Stomach smooth muscle (tissue), 2 donors: ENCODE data around the gene TGFBR1.

Experiments
- H3K27ac ChIP-seq: one replicate; pipeline ENCODE4 v1.7.0; 2013; ENCODE audit warnings: mild to moderate bottlenecking, low read length, inconsistent platforms
- H3K27me3 ChIP-seq, 2 donors: one replicate each; pipeline ENCODE4 v1.7.0; 2013; ENCODE audit warnings: low read length in 2 of 2; ENCODE audit not compliant: insufficient read depth in 2 of 2, control insufficient read depth in 1 of 2
- H3K36me3 ChIP-seq, 2 donors: one replicate each; pipeline ENCODE4 v1.7.0; 2013; ENCODE audit warnings: low read length in 2 of 2; ENCODE audit not compliant: control insufficient read depth in 2 of 2, insufficient read depth in 2 of 2
- H3K4me1 ChIP-seq: one replicate; pipeline ENCODE4 v1.7.0; 2013; ENCODE audit warnings: low read length; ENCODE audit not compliant: control insufficient read depth, insufficient read depth
- H3K4me3 ChIP-seq, 2 donors: one replicate each; pipeline ENCODE4 v1.7.0; 2013; ENCODE audit warnings: low read length in 2 of 2
- H3K9ac ChIP-seq, 2 donors: one replicate each; pipeline ENCODE4 v1.7.0; 2013; ENCODE audit warnings: low read length in 2 of 2, mild to moderate bottlenecking in 1 of 2
- H3K9me3 ChIP-seq, 2 donors: one replicate each; pipeline ENCODE4 v1.7.0; 2013; ENCODE audit warnings: low read length in 2 of 2; ENCODE audit not compliant: control insufficient read depth in 2 of 2
- donor health status: healthy.
- donor health status: Pancreatic carcinoma.

Gene TGFBR1

DNA sequence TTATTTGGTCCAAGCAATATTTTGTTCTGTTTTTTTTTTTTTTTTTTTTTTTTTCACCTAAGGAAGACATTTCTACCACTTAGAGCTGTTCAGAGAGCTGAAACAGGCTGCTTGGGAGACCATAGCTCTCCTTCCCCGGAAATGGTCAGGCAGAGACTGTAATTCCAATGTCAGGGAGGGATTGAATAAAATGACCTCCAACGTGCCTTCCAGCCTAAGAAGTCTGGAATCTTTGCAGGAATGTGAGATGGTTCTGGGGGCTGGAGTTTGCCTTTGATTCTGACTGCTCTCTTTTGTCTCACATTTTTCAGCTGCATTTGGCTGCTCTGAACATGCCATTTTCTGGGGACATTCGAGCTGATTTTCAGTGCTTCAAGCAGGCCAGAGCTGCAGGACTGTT, 38.3 kb upstream of the TGFBR1 start:
- H3K36me3 ChIP-seq, result peaks cover 63 to 64% of the 10 kb centered on the region in 2 donors
- H3K9ac ChIP-seq, result no peak overlapping the region
- no peak overlapping the region for H3K27ac ChIP-seq

DNA sequence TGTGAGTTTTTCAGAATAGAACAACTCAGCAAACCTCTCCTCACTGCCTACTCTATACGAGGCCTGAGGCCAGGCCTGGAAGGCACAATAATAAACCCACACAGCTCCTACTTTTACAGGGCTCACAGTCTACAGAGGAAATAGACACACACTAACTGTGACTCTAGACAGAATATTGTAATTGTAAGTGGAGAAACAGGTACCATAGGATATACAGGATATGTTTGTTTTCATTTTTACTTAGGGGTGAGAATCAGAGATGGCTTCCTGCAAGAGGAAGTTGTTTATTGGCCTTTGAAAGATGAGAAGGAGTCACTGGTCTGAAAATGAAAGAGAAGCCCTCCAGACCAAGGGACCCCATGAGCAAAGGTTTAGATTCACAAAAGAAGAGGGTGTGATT, 35.8 kb upstream of the TGFBR1 start:
- H3K36me3 ChIP-seq, result peaks cover 38 to 43% of the 10 kb centered on the region in 2 donors
- no peaks in the 10 kb centered on the region for H3K4me1 ChIP-seq
- H3K27ac ChIP-seq, result no peak overlapping the region
- no peak overlapping the region for H3K4me3 ChIP-seq
- no peaks in the 10 kb centered on the region for H3K27me3 ChIP-seq
- H3K9me3 ChIP-seq, result no peaks in the 10 kb centered on the region
- H3K9ac ChIP-seq, result no peak overlapping the region

More for the DNA sequence above, 38.3 kb upstream of the TGFBR1 start:
- no peaks in the 10 kb centered on the region for H3K9me3 ChIP-seq
- no peaks in the 10 kb centered on the region for H3K27me3 ChIP-seq
- no peaks in the 10 kb centered on the region for H3K4me1 ChIP-seq
- H3K4me3 ChIP-seq, result no peak overlapping the region

DNA sequence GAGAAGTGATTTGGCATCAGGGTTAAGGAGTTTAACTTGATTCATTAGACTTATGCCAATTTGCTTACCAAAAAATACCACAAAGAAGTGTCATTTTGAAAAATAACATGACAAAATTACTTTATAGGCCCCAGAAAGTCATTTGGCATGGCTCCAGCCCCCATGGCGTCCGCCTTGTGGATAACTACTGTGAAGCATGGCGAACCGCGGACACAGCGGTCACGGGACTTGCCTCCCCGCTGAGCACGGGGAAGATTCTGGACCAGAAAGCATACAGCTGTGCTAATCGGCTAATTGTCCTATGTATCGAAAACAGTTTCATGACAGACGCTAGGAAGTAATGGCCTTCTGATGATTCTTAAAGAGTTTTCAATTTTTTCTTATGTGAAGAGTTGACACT, 35.4 kb upstream of the TGFBR1 start:
- H3K4me1 ChIP-seq, result no peaks in the 10 kb centered on the region
- H3K27me3 ChIP-seq, result no peaks in the 10 kb centered on the region
- no peak overlapping the region for H3K27ac ChIP-seq
- no peak overlapping the region for H3K9ac ChIP-seq
- H3K36me3 ChIP-seq, result peaks cover 33 to 39% of the 10 kb centered on the region in 2 donors
- no peak overlapping the region for H3K4me3 ChIP-seq
- no peaks in the 10 kb centered on the region for H3K9me3 ChIP-seq

DNA sequence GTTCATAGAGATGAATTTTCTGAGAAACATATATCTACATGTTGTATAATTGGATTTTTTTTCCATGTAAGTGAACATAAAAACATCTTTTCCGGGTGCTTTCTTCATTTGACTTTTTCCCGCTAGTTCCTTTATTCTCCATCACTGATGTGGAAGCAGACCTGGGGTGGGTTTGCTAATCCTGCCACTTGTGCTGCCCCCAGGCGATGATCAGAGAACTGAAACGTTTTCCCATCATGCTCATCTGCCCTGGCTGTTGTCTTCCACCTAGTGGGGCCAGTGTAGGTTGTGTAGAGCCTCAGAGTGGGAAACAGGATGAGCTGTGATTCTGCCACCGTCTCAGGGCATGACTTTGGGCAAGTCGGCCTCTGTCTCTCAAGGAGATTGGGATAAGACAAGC, 34.2 kb upstream of the TGFBR1 start:
- no peak overlapping the region for H3K4me3 ChIP-seq
- peaks cover 27 to 29% of the 10 kb centered on the region in 2 donors for H3K36me3 ChIP-seq
- no peaks in the 10 kb centered on the region for H3K9me3 ChIP-seq
- H3K9ac ChIP-seq, result no peak overlapping the region
- no peaks in the 10 kb centered on the region for H3K27me3 ChIP-seq
- no peaks in the 10 kb centered on the region for H3K4me1 ChIP-seq
- no peak overlapping the region for H3K27ac ChIP-seq

DNA sequence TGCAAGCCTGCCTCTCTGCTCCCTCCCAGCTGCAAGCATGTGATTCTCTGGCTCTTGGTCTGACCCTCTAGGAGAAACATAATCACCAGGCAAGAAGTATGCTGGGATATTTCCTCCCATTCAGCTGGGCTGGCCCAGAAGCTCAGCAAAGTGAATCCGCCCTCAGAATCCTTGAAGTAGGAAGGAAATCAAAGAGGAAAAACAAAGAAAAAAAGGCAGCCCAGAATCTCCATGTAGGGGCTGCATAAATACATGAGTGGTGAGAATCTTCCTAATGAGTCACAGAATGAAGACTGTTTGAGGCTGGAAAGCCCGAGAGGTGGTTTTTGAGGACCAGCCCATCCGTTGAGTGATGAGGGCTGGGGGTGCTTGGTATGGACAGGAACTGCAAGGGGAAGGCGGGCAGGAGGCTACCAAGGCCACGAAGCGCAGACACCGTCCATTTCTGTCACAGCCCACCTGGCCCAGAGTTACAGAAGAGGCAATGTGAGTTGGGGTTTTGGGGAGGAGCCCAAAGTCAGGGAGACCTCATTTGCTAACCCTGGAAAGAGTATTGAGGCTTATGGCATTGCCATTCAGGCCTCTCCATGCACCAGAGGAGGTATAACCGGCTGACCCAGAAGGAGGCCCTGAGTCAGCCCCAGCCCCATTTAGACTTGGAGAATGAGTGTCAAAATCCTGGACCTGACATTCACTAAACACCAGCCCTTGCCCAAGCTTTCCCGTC, 33.4 kb upstream of the TGFBR1 start:
- H3K4me1 ChIP-seq, result no peaks in the 10 kb centered on the region
- peak overlapping the region; percentile 37 for H3K27ac ChIP-seq
- peaks cover 25 to 27% of the 10 kb centered on the region in 2 donors for H3K36me3 ChIP-seq
- H3K4me3 ChIP-seq, result no peak overlapping the region
- no peaks in the 10 kb centered on the region for H3K9me3 ChIP-seq
- no peak overlapping the region for H3K9ac ChIP-seq
- H3K27me3 ChIP-seq, result no peaks in the 10 kb centered on the region

DNA sequence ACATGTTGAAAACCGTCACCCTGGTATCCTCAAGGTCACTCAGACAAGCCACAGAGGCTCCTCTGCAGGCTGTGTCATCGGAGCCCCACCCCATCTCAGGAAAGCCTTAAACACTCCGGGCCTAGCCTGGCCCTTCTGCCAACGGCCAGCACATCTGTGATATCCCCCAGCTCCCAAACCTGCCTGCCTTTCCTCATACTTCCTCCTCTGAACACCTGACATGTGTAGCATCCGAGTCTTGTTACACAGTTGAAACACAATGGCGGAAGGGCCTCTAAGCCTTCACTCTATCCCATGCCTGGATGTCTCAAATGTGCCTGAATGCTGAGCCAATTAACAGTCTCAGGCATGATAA, 32.9 kb upstream of the TGFBR1 start:
- H3K9me3 ChIP-seq, result no peaks in the 10 kb centered on the region
- H3K9ac ChIP-seq, result no peak overlapping the region
- peak overlapping the region; percentile 37 for H3K27ac ChIP-seq
- no peaks in the 10 kb centered on the region for H3K27me3 ChIP-seq
- no peaks in the 10 kb centered on the region for H3K4me1 ChIP-seq
- no peak overlapping the region for H3K4me3 ChIP-seq
- H3K36me3 ChIP-seq, result peaks cover 20 to 24% of the 10 kb centered on the region in 2 donors

DNA sequence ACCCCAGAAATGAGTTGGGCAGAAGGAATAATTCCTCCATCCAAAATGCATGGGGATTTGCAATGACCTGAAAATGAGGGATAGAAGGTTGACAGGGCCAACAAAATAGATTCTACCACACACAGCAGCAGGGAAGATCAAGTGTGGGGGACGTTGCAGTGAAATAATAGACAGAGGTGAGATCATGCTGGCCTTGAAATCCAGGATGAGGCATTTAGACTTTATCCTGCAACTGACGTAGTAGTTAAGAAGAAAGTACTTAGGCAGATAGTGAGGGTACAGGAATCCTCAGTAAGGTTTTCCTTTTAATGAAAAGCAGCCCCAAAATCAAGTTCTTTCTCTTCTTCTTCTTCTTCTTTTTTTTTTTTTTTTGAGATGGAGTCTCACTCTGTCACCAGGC, 31.6 kb upstream of the TGFBR1 start:
- Histone ChIP-seq H3K27ac (no peak overlapping the region), H3K9me3 (no peaks in the 10 kb centered on the region), H3K9ac (no peak overlapping the region), H3K36me3 (peaks cover 10 to 13% of the 10 kb centered on the region in 2 donors), H3K4me1 (no peaks in the 10 kb centered on the region), H3K4me3 (no peak overlapping the region), H3K27me3 (no peaks in the 10 kb centered on the region)

DNA sequence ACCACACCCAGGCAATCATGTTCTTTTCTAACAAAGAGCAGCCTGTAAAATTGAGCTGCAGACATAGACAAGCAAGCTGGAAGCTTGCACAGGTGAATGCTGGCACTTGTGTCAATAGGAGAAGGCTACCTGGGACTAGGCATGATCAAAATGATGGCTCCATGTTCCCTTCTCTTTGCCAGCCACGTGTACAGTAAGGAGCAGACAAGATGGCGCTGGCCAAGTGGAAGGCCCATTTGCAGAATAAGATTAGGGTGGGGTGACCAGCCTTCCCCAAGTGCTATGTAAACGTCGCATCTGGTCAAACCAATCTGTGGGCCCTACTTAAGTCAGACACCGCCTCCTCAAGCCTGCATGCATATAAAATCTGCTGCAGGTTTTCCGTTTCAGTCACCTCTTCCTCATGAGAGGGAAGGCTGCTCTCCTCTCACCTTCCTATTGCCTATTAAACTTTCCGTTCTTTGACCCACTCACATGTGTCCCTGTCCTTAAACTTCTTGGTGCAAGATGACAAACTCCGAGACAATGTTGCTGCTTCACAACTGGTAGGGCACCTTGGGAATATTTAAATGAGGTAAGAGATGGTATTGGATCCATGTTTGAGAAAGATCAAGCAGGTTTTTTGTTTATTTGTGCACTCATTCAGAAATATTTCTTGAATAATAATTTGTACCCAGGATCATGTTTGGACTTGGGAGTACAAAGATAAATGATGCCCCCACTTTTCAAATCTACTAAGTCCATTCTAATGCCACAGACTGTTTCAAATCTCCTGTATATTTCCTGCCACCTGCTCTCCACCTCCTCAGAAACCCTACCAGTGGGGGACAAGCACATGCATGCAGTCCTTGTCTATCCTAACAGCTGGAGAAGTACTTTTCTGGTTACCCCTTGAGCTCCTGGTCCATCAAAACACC, 30.7 kb upstream of the TGFBR1 start:
- Histone ChIP-seq H3K9ac (no peak overlapping the region), H3K36me3 (peaks cover 4% of the 10 kb centered on the region in 2 donors), H3K27ac (no peak overlapping the region), H3K4me3 (no peak overlapping the region), H3K4me1 (no peaks in the 10 kb centered on the region), H3K27me3 (no peaks in the 10 kb centered on the region), H3K9me3 (no peaks in the 10 kb centered on the region)

DNA sequence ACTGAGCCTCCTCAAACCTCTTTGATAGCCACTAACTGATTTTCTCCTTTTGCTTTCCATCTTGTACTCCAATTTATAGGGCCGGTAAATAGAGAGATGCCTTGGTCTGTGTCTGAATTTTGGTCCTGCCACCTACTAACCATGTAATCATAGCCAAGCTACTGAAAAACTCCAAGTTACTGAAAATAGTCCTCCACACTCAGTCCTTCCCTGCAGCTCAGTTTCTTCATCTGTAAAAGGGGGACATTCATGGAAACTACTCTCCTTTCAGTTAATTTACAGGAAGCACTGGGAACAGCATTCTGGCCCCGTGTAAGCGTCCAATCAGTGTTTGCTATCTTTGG, 30.0 kb upstream of the TGFBR1 start:
- peaks cover 0 to 3% of the 10 kb centered on the region in 2 donors for H3K36me3 ChIP-seq
- no peak overlapping the region for H3K27ac ChIP-seq
- H3K9me3 ChIP-seq, result no peaks in the 10 kb centered on the region
- H3K9ac ChIP-seq, result no peak overlapping the region
- H3K27me3 ChIP-seq, result no peaks in the 10 kb centered on the region
- no peaks in the 10 kb centered on the region for H3K4me1 ChIP-seq
- H3K4me3 ChIP-seq, result no peak overlapping the region

DNA sequence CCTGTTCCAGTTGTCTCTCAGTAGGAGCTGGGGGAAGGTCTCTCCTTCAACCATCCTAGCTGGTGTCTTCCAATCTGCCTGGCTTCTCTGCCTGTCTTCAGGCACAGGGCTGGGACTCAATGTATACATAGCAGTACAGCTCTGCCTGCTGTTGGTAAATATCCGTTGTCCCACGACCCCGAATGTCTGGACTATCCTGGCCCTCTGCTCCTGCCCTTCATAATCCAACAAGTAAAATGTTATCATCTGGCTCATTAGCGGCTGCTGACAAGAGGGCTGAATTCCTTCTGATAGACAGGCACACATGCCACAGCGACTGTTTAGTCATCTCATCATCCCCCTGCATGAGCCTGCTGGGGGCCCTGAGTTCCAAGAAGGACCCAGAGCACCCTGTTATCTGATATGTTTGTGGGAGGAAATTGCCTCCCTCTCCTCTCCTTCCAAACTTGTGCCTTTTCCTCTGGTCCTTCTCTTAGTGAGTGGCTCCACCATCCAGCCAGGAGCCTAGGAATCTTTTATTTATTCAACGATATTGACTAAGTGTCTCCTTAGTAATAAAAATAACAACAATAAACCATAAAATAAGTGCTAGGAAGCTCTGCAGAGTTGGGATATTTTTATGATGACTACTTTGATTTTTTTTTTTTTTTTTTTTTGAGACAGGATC, 29.5 kb upstream of the TGFBR1 start:
- no peak overlapping the region for H3K27ac ChIP-seq
- H3K4me1 ChIP-seq, result no peaks in the 10 kb centered on the region
- peaks cover 0 to 3% of the 10 kb centered on the region in 2 donors for H3K36me3 ChIP-seq
- H3K4me3 ChIP-seq, result no peak overlapping the region
- no peaks in the 10 kb centered on the region for H3K9me3 ChIP-seq
- H3K27me3 ChIP-seq, result no peaks in the 10 kb centered on the region
- H3K9ac ChIP-seq, result no peak overlapping the region
